ENCODE data around the gene KCNQ1OT1.

The KCNQ1OT1 gene

GRCh38 chr11:2686360-2687222, 13.2 kb downstream of the KCNQ1OT1 start:
- DNase-seq (ENCODE audit: low spot score), result no peak

GRCh38 chr11:2685566-2686359, 14.0 kb downstream of the KCNQ1OT1 start:
- DNase-seq (ENCODE audit: low spot score), result no peak

GRCh38 chr11:2685051-2685450, 14.7 kb downstream of the KCNQ1OT1 start:
- DNase-seq (ENCODE audit: low spot score), result no peak

- no peak for DNase-seq (ENCODE audit: low spot score)
These were observed 15.2 kb downstream of the KCNQ1OT1 start for GRCh38 chr11:2684581-2684980.

- no peak for DNase-seq (ENCODE audit: low spot score)
These were observed 16.0 kb downstream of the KCNQ1OT1 start for GRCh38 chr11:2683806-2684205.

- no peak for DNase-seq (ENCODE audit: low spot score)
These were observed 18.2 kb downstream of the KCNQ1OT1 start for GRCh38 chr11:2681408-2682145.

- no peak for DNase-seq (ENCODE audit: low spot score)
These were observed 20.6 kb downstream of the KCNQ1OT1 start for GRCh38 chr11:2679011-2679676.

GRCh38 chr11:2678396-2678795, 21.4 kb downstream of the KCNQ1OT1 start:
- DNase-seq (ENCODE audit: low spot score), result no peak

GRCh38 chr11:2677127-2677526, 22.7 kb downstream of the KCNQ1OT1 start:
- no peak for DNase-seq (ENCODE audit: low spot score)

GRCh38 chr11:2675540-2675939, 24.3 kb downstream of the KCNQ1OT1 start:
- no peak for DNase-seq (ENCODE audit: low spot score)

GRCh38 chr11:2674658-2675131, 25.1 kb downstream of the KCNQ1OT1 start:
- DNase-seq (ENCODE audit: low spot score), result no peak

- no peak for DNase-seq (ENCODE audit: low spot score)
These were observed 25.8 kb downstream of the KCNQ1OT1 start for GRCh38 chr11:2673871-2674471.

- DNase-seq (ENCODE audit: low spot score), result no peak
These were observed 26.6 kb downstream of the KCNQ1OT1 start for GRCh38 chr11:2673250-2673610.

GRCh38 chr11:2672553-2673249, 27.1 kb downstream of the KCNQ1OT1 start:
- DNase-seq (ENCODE audit: low spot score), result no peak

- no peak for DNase-seq (ENCODE audit: low spot score)
These were observed 28.0 kb downstream of the KCNQ1OT1 start for GRCh38 chr11:2671748-2672147.

GRCh38 chr11:2670541-2671100, 29.2 kb downstream of the KCNQ1OT1 start:
- no peak for DNase-seq (ENCODE audit: low spot score)

GRCh38 chr11:2669634-2670469, 29.9 kb downstream of the KCNQ1OT1 start:
- DNase-seq (ENCODE audit: low spot score), result no peak

- DNase-seq (ENCODE audit: low spot score), result no peak
These were observed 30.9 kb downstream of the KCNQ1OT1 start for GRCh38 chr11:2668876-2669275.

- DNase-seq (ENCODE audit: low spot score), result no peak
These were observed 31.9 kb downstream of the KCNQ1OT1 start for GRCh38 chr11:2667940-2668339.
